HepG2 (cell line): ENCODE measurements around the gene WNK2. TPM values are rescaled to one million over a fixed set of nuclear protein-coding genes. Genes with fewer than 3 reads are reported as not detected.

Source experiments
- DNMT1 ChIP-seq: sonication (generic); formaldehyde crosslinking; IDR thresholded peaks from 2 replicates; pipeline ENCODE4 v1.5.1; 2020; ENCODE audit warnings: mild to moderate bottlenecking, missing genetic modification reagents
- DPF2 ChIP-seq: sonication (generic); formaldehyde crosslinking; IDR thresholded peaks from 2 replicates; pipeline ENCODE4 v1.4.0; 2020; ENCODE audit warnings: mild to moderate bottlenecking, low read depth, missing genetic modification reagents, borderline replicate concordance
- EP300 ChIP-seq, 3 experiments: sonication (generic) in 1 of 3; formaldehyde crosslinking in 1 of 3; IDR thresholded peaks; 2 replicates each; pipeline versions ENCODE4 v1.5.1 to v1.6.1; 2011 to 2020; ENCODE audit warnings: low read depth in 2 of 3, low read length in 2 of 3, borderline replicate concordance in 1 of 3, improper control_type of control experiment in 1 of 3, mild to moderate bottlenecking in 1 of 3, missing genetic modification reagents in 1 of 3, moderate library complexity in 1 of 3
- GPN1 ChIP-seq: sonication (generic); formaldehyde crosslinking; IDR thresholded peaks from 2 replicates; pipeline ENCODE4 v1.5.1; 2020; ENCODE audit warnings: missing genetic modification reagents, borderline replicate concordance
- MXI1 ChIP-seq: IDR thresholded peaks from 3 replicates; pipeline ENCODE4 v1.6.1; 2012; ENCODE audit warnings: low read depth, low read length, inconsistent platforms, borderline replicate concordance
- PAXIP1 ChIP-seq: sonication (generic); formaldehyde crosslinking; conservative IDR thresholded peaks from 2 replicates; pipeline ENCODE4 v1.4.0; 2020; ENCODE audit warnings: mild to moderate bottlenecking, missing genetic modification reagents, moderate library complexity
- PHF8 ChIP-seq: sonication (generic); formaldehyde crosslinking; IDR thresholded peaks from 2 replicates; pipeline ENCODE4 v1.5.0; 2020; ENCODE audit warnings: missing genetic modification reagents
- REST ChIP-seq, 2 experiments: IDR thresholded peaks; 2 replicates each; pipeline ENCODE4 v1.6.1; 2011 to 2012; ENCODE audit warnings: low read length in 2 of 2, borderline replicate concordance in 1 of 2, low read depth in 1 of 2, mild to moderate bottlenecking in 1 of 2, moderate library complexity in 1 of 2
- SKIL ChIP-seq: sonication (generic); formaldehyde crosslinking; IDR thresholded peaks from 2 replicates; pipeline ENCODE4 v1.8.0; 2022; ENCODE audit warnings: missing genetic modification reagents, mild to moderate bottlenecking, moderate library complexity, borderline replicate concordance
- TSC22D2 ChIP-seq: sonication (generic); formaldehyde crosslinking; IDR thresholded peaks from 2 replicates; pipeline ENCODE4 v1.5.1; 2020; ENCODE audit warnings: missing genetic modification reagents, mild to moderate bottlenecking, borderline replicate concordance
- WIZ ChIP-seq: sonication (generic); formaldehyde crosslinking; IDR thresholded peaks from 2 replicates; pipeline ENCODE4 v1.5.1; 2020; ENCODE audit warnings: mild to moderate bottlenecking, missing genetic modification reagents
- ZNF431 ChIP-seq: sonication (generic); formaldehyde crosslinking; IDR thresholded peaks from 2 replicates; pipeline ENCODE4 v1.9.0; 2022; ENCODE audit warnings: missing genetic modification reagents, low read depth, mild to moderate bottlenecking, borderline replicate concordance
- ZNF543 ChIP-seq: sonication (generic); formaldehyde crosslinking; IDR thresholded peaks from 2 replicates; pipeline ENCODE4 v1.4.0; 2020; ENCODE audit warnings: mild to moderate bottlenecking, missing genetic modification reagents
- ZNF597 ChIP-seq: sonication (generic); formaldehyde crosslinking; IDR thresholded peaks from 2 replicates; pipeline ENCODE4 v1.5.0; 2020; ENCODE audit warnings: missing genetic modification reagents
- polyA plus RNA-seq, 8 experiments: library from polyadenylated mRNA; depleted of rRNA in 3 of 8; stranded (reverse) in 7 of 8; unstranded in 1 of 8; fragments of >200 nt; fragmentation: Illumina TruSeq in 4 of 8; extraction: Trizol in 4 of 8; gene quantifications; 2 replicates each; pipeline versions ENCODE4 v1.2.1 to v1.2.3, GENCODE V29; 2011 to 2016; ENCODE audit warnings: low read depth in 4 of 8, missing spikeins in 1 of 8, mixed read lengths in 1 of 8; ENCODE audit not compliant: insufficient read depth in 1 of 8
- total RNA-seq, 5 experiments: library from RNA; depleted of rRNA; stranded (reverse); fragments of >200 nt; fragmentation: Illumina TruSeq; extraction: Trizol; gene quantifications; 2 replicates each; pipeline ENCODE4 v1.2.3, GENCODE V29; 2016; ENCODE audit warnings: low read depth in 1 of 5

The WNK2 gene
- total and polyA plus RNA-seq, 2 of the 13 experiments (the other 11 are each of a cell fraction or from before 2014, with no cell fraction given) = 10.5 to 12.0 TPM

- TF ChIP-seq WIZ (CRISPR knock-in tag) (0 out of 2 replicates have a peak, but pooled peaks have one; percentile 53), EP300 (IDR thresholded peaks at IDR 0.05; ENCODE audit: low read depth in 2 of 2, low read length in 2 of 2) (peak; percentile 85 to 93; a peak in 3 of 4 replicates), EP300 (CRISPR knock-in tag; IDR thresholded peaks at IDR 0.05; ENCODE audit: borderline replicate concordance) (peak; percentile 87), TSC22D2 (CRISPR knock-in tag) (no peak), DPF2 (CRISPR knock-in tag) (peak; percentile 72; the same call in 1 of the 2 replicates), PHF8 (CRISPR knock-in tag) (no peak), DNMT1 (CRISPR knock-in tag) (0 out of 2 replicates have a peak, but pooled peaks have one; percentile 76), ZNF543 (CRISPR knock-in tag) (no peak), PAXIP1 (peak; percentile 98), MXI1 (peak; percentile 37; the same call in 1 of the 3 replicates), ZNF597 (CRISPR knock-in tag) (no peak), SKIL (peak; percentile 79; the same call in 1 of the 2 replicates), ZNF431 (peak; percentile 65; the same call in 1 of the 2 replicates), GPN1 (no peak), REST (IDR thresholded peaks at IDR 0.05; ENCODE audit: borderline replicate concordance in 1 of 2, low read depth in 1 of 2, low read length in 2 of 2) (no peak)
These were observed 115.7 kb downstream of the WNK2 start (continued) for GRCh38 chr9:93299418-93300174.
